ENCODE measurements around the gene ZDHHC12. TPM values are rescaled to one million over a fixed set of nuclear protein-coding genes. Genes with fewer than 3 reads are reported as not detected.

Gene ZDHHC12
- total RNA-seq, 1 experiment from 2014 or later: 29.3 TPM

GRCh38 chr9:128690684-128691034 is 33.3 kb downstream of the ZDHHC12 start:
- DNase-seq: no peak
- peaks cover 43% of the 10 kb centered on the region for H3K4me1 ChIP-seq (ENCODE audit: low read length)

GRCh38 chr9:128689820-128690683 is 33.9 kb downstream of the ZDHHC12 start:
- peaks cover 41% of the 10 kb centered on the region for H4K20me1 ChIP-seq (ENCODE audit: insufficient read depth, low read depth, low read length)
- peak; percentile 74 for DNase-seq
- peak overlapping the region; percentile 86 for H3K9ac ChIP-seq (ENCODE audit: low read length)
- H3K27ac ChIP-seq (ENCODE audit: low read length): peak overlapping the region; percentile 69
- no peaks in the 10 kb centered on the region for H3K9me2 ChIP-seq (replicated peaks; ENCODE audit: insufficient read depth, low read length)
- peak overlapping the region; percentile 93 for H3K4me3 ChIP-seq (ENCODE audit: low read length)
- peaks cover 49% of the 10 kb centered on the region for H3K4me1 ChIP-seq (ENCODE audit: low read length)
- H3K36me3 ChIP-seq (ENCODE audit: insufficient read depth, low read length): peaks cover 50% of the 10 kb centered on the region
- no peak overlapping the region for H2AFZ ChIP-seq (ENCODE audit: low read length)
- peak overlapping the region; percentile 91 for H3K4me2 ChIP-seq (ENCODE audit: low read depth, low read length, poor library complexity, severe bottlenecking)
- H3K79me2 ChIP-seq (ENCODE audit: low read length): peaks cover 60% of the 10 kb centered on the region
- no peaks in the 10 kb centered on the region for H3K27me3 ChIP-seq (ENCODE audit: low read length)
- no peaks in the 10 kb centered on the region for H3K9me3 ChIP-seq (ENCODE audit: low read length)

More at GRCh38 chr9:128690684-128691034, 33.3 kb downstream of the ZDHHC12 start:
- H3K9me2 ChIP-seq (replicated peaks; ENCODE audit: insufficient read depth, low read length): no peaks in the 10 kb centered on the region
- no peaks in the 10 kb centered on the region for H3K9me3 ChIP-seq (ENCODE audit: low read length)
- H4K20me1 ChIP-seq (ENCODE audit: insufficient read depth, low read depth, low read length): peaks cover 37% of the 10 kb centered on the region
- peak overlapping the region; percentile 69 for H3K27ac ChIP-seq (ENCODE audit: low read length)
- no peak overlapping the region for H2AFZ ChIP-seq (ENCODE audit: low read length)
- no peaks in the 10 kb centered on the region for H3K27me3 ChIP-seq (ENCODE audit: low read length)
- H3K9ac ChIP-seq (ENCODE audit: low read length): peak overlapping the region; percentile 86
- H3K79me2 ChIP-seq (ENCODE audit: low read length): peaks cover 54% of the 10 kb centered on the region
- peaks cover 53% of the 10 kb centered on the region for H3K36me3 ChIP-seq (ENCODE audit: insufficient read depth, low read length)
- H3K4me2 ChIP-seq (ENCODE audit: low read depth, low read length, poor library complexity, severe bottlenecking): peak overlapping the region; percentile 91
- peak overlapping the region; percentile 93 for H3K4me3 ChIP-seq (ENCODE audit: low read length)

- Histone ChIP-seq H3K4me2 (ENCODE audit: low read depth, low read length, poor library complexity, severe bottlenecking) (peak overlapping the region; percentile 49), H3K79me2 (ENCODE audit: low read length) (peaks cover 67% of the 10 kb centered on the region), H3K9me3 (ENCODE audit: low read length) (no peaks in the 10 kb centered on the region), H4K20me1 (ENCODE audit: insufficient read depth, low read depth, low read length) (peaks cover 41% of the 10 kb centered on the region), H3K27me3 (ENCODE audit: low read length) (no peaks in the 10 kb centered on the region), H3K9ac (ENCODE audit: low read length) (peak overlapping the region; percentile 85), H3K36me3 (ENCODE audit: insufficient read depth, low read length) (peaks cover 47% of the 10 kb centered on the region), H3K27ac (ENCODE audit: low read length) (peak overlapping the region; percentile 64), H3K4me1 (ENCODE audit: low read length) (peaks cover 55% of the 10 kb centered on the region), H3K9me2 (replicated peaks; ENCODE audit: insufficient read depth, low read length) (no peaks in the 10 kb centered on the region), H3K4me3 (ENCODE audit: low read length) (peak overlapping the region; percentile 70), H2AFZ (ENCODE audit: low read length) (no peak overlapping the region)
- no peak for DNase-seq
These were observed 34.6 kb downstream of the ZDHHC12 start for GRCh38 chr9:128689293-128689774.

- peak within 1 kb of the TSS; percentile 93 for H3K4me3 ChIP-seq (ENCODE audit: low read length)
- peak within 1 kb of the TSS; percentile 94 for H3K4me2 ChIP-seq (ENCODE audit: low read depth, low read length, poor library complexity, severe bottlenecking)
- H3K79me2 ChIP-seq (ENCODE audit: low read length): peaks cover 73% of the 10 kb centered on the region
- peaks cover 40% of the 10 kb centered on the region for H3K36me3 ChIP-seq (ENCODE audit: insufficient read depth, low read length)
- no peaks in the 10 kb centered on the region for H3K27me3 ChIP-seq (ENCODE audit: low read length)
- peak within 1 kb of the TSS; percentile 19; the same call in 1 of the 2 replicates for H2AFZ ChIP-seq (ENCODE audit: low read length)
- H3K9me2 ChIP-seq (replicated peaks; ENCODE audit: insufficient read depth, low read length): no peaks in the 10 kb centered on the region
- peaks cover 38% of the 10 kb centered on the region for H4K20me1 ChIP-seq (ENCODE audit: insufficient read depth, low read depth, low read length)
- peak within 1 kb of the TSS; percentile 72 for H3K27ac ChIP-seq (ENCODE audit: low read length)
- DNase-seq: peak; percentile 98
- H3K9ac ChIP-seq (ENCODE audit: low read length): peak within 1 kb of the TSS; percentile 86
- no peaks in the 10 kb centered on the region for H3K9me3 ChIP-seq (ENCODE audit: low read length)
- peaks cover 55% of the 10 kb centered on the region for H3K4me1 ChIP-seq (ENCODE audit: low read length)
These were observed 35.2 kb downstream of the ZDHHC12 start, which contains the start of gene SET for GRCh38 chr9:128688501-128689292. SET (plus strand) TSS chr9:128689222; CDS start chr9:128689583, 361 bp downstream.

GRCh38 chr9:128687453-128687852 is 36.5 kb downstream of the ZDHHC12 start:
- Histone ChIP-seq H2AFZ (ENCODE audit: low read length) (no peak overlapping the region), H4K20me1 (ENCODE audit: insufficient read depth, low read depth, low read length) (peaks cover 30% of the 10 kb centered on the region), H3K27ac (ENCODE audit: low read length) (no peak overlapping the region; the same call in 1 of the 2 replicates), H3K4me1 (ENCODE audit: low read length) (peaks cover 65% of the 10 kb centered on the region), H3K36me3 (ENCODE audit: insufficient read depth, low read length) (peaks cover 29% of the 10 kb centered on the region), H3K4me3 (ENCODE audit: low read length) (peak overlapping the region; percentile 81; the same call in 1 of the 2 replicates), H3K9me3 (ENCODE audit: low read length) (no peaks in the 10 kb centered on the region), H3K4me2 (ENCODE audit: low read depth, low read length, poor library complexity, severe bottlenecking) (peak overlapping the region; percentile 94), H3K9me2 (replicated peaks; ENCODE audit: insufficient read depth, low read length) (no peaks in the 10 kb centered on the region), H3K9ac (ENCODE audit: low read length) (no peak overlapping the region), H3K79me2 (ENCODE audit: low read length) (peaks cover 83% of the 10 kb centered on the region), H3K27me3 (ENCODE audit: low read length) (no peaks in the 10 kb centered on the region)
- DNase-seq: no peak

- Histone ChIP-seq H3K9me3 (ENCODE audit: low read length) (no peaks in the 10 kb centered on the region), H2AFZ (ENCODE audit: low read length) (no peak overlapping the region), H4K20me1 (ENCODE audit: insufficient read depth, low read depth, low read length) (peaks cover 14% of the 10 kb centered on the region), H3K9me2 (replicated peaks; ENCODE audit: insufficient read depth, low read length) (no peaks in the 10 kb centered on the region), H3K9ac (ENCODE audit: low read length) (peak overlapping the region; percentile 97), H3K27me3 (ENCODE audit: low read length) (no peaks in the 10 kb centered on the region), H3K27ac (ENCODE audit: low read length) (peak overlapping the region; percentile 95), H3K36me3 (ENCODE audit: insufficient read depth, low read length) (peaks cover 14% of the 10 kb centered on the region), H3K4me1 (ENCODE audit: low read length) (peaks cover 61% of the 10 kb centered on the region), H3K79me2 (ENCODE audit: low read length) (peaks cover 83% of the 10 kb centered on the region), H3K4me2 (ENCODE audit: low read depth, low read length, poor library complexity, severe bottlenecking) (peak overlapping the region; percentile 94), H3K4me3 (ENCODE audit: low read length) (peak overlapping the region; percentile 82)
- DNase-seq: no peak
These were observed 38.1 kb downstream of the ZDHHC12 start for GRCh38 chr9:128685636-128686489.

GRCh38 chr9:128684325-128685199 is 39.4 kb downstream of the ZDHHC12 start:
- Histone ChIP-seq H3K4me1 (ENCODE audit: low read length) (peaks cover 55% of the 10 kb centered on the region), H3K9ac (ENCODE audit: low read length) (peak overlapping the region; percentile 97), H3K4me2 (ENCODE audit: low read depth, low read length, poor library complexity, severe bottlenecking) (peak overlapping the region; percentile 94), H3K9me2 (replicated peaks; ENCODE audit: insufficient read depth, low read length) (no peaks in the 10 kb centered on the region), H3K27ac (ENCODE audit: low read length) (peak overlapping the region; percentile 95), H2AFZ (ENCODE audit: low read length) (peak overlapping the region; percentile 46; the same call in 1 of the 2 replicates), H4K20me1 (ENCODE audit: insufficient read depth, low read depth, low read length) (peaks cover 6% of the 10 kb centered on the region; the same call in 1 of the 2 replicates), H3K9me3 (ENCODE audit: low read length) (no peaks in the 10 kb centered on the region), H3K4me3 (ENCODE audit: low read length) (peak overlapping the region; percentile 82), H3K36me3 (ENCODE audit: insufficient read depth, low read length) (peaks cover 6% of the 10 kb centered on the region; the same call in 1 of the 2 replicates), H3K27me3 (ENCODE audit: low read length) (no peaks in the 10 kb centered on the region), H3K79me2 (ENCODE audit: low read length) (peaks cover 78% of the 10 kb centered on the region)
- DNase-seq: peak; percentile 94
